ENCODE data around the gene MACROD2.

The MACROD2 gene

DNA sequence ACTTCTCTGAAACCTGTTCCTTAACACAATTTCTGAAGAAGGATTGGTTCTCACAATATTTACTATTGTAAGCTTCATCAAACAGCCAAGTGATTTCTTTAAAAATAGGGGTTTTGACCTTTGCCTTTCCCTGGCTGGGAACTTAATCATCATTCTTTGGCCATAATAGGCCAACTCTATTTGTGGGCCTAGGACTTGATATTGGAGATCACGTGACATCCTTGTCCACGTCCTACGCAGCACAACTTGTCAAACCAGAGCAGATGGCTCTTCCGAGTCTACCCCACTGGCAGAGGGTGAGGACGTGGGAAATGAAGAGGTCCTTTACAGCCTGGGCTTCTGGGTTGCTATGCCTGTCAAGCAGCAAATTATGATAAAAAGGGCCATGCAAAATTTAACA, 1547.3 kb downstream of the MACROD2 start:
- Histone ChIP-seq H3K27me3 (no peaks in the 10 kb centered on the region), H3K9me3 (no peaks in the 10 kb centered on the region), H3K36me3 (no peaks in the 10 kb centered on the region), H3K4me3 (ENCODE audit: low read depth, low read length) (no peak overlapping the region), H3K4me1 (no peaks in the 10 kb centered on the region)
- TF ChIP-seq, protein P1, sequence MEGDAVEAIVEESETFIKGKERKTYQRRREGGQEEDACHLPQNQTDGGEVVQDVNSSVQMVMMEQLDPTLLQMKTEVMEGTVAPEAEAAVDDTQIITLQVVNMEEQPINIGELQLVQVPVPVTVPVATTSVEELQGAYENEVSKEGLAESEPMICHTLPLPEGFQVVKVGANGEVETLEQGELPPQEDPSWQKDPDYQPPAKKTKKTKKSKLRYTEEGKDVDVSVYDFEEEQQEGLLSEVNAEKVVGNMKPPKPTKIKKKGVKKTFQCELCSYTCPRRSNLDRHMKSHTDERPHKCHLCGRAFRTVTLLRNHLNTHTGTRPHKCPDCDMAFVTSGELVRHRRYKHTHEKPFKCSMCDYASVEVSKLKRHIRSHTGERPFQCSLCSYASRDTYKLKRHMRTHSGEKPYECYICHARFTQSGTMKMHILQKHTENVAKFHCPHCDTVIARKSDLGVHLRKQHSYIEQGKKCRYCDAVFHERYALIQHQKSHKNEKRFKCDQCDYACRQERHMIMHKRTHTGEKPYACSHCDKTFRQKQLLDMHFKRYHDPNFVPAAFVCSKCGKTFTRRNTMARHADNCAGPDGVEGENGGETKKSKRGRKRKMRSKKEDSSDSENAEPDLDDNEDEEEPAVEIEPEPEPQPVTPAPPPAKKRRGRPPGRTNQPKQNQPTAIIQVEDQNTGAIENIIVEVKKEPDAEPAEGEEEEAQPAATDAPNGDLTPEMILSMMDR (IDR thresholded peaks at IDR 0.05; ENCODE audit: low read depth, low read length), result no peak
- DNase-seq, result no peak

DNA sequence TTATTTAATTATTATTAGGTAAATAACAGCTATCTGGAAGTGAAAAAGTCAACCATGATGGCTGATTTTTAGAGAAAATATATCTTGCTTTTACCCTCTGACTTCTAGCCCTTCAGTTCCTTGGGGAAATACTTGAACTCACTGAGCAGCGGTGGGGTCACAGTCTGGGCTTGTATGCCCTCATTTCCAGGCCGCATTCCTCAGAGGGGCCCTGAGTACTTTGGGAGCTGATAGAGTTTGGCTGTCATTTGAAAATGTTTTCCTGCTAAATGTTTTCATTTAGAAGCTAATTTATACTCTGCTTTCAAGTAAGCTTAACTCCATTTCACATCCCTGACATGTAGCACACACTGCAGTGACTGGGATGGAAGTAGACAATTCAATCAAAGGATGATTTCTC, 1549.4 kb downstream of the MACROD2 start:
- Histone ChIP-seq H3K9me3 (no peaks in the 10 kb centered on the region), H3K27me3 (no peaks in the 10 kb centered on the region), H3K4me1 (no peaks in the 10 kb centered on the region), H3K4me3 (ENCODE audit: low read depth, low read length) (no peak overlapping the region), H3K36me3 (no peaks in the 10 kb centered on the region)
- TF ChIP-seq, protein P1 (IDR thresholded peaks at IDR 0.05; ENCODE audit: low read depth, low read length), result no peak
- DNase-seq, result no peak

DNA sequence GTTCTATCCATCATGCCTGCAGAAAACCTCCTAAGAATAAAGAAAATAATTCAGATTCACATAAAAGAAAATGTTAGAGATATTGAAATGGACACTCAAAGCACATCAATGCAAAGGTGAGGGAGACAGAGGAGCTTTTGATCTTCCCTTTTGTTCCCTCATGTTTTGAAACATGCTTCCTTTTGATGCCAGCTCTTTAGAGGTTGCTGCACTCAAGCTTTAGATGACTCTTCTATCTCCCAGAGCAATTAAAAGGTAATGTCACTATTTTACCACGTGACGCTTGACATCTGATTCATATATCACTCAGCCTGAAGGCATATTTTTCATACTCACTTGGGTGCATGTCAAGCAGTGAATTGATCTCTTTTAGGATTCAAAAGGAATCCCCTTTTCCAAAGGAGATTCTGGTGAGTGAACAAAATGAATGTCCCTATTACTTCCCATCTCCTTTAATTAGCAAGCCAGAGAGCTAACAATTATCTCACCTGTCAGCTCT, 1551.3 kb downstream of the MACROD2 start:
- no peaks in the 10 kb centered on the region for H3K36me3 ChIP-seq
- H3K4me1 ChIP-seq, result no peaks in the 10 kb centered on the region
- H3K27me3 ChIP-seq, result no peaks in the 10 kb centered on the region
- TF ChIP-seq, protein P1 (IDR thresholded peaks at IDR 0.05; ENCODE audit: low read depth, low read length), result no peak
- H3K4me3 ChIP-seq (ENCODE audit: low read depth, low read length), result no peak overlapping the region
- DNase-seq, result no peak
- H3K9me3 ChIP-seq, result no peaks in the 10 kb centered on the region

DNA sequence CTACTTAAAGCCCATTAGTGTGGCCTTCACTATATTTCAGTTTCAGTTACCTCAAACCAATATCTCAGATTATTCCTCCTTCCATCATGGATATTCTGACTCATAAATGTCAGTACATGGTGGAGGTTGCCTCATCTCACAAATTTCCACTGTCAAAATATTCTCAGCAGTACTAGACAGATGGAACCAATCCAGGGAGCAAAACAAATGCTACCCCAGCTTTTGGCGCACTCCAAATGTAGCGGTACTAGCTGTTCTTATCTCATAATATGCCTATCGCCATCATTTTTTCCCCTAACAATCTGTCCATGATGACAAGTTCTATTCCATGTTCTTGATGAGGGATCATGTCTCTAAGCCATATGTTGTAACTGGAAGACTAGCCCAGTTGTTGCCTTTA, 1551.8 kb downstream of the MACROD2 start:
- TF ChIP-seq, protein P1 (IDR thresholded peaks at IDR 0.05; ENCODE audit: low read depth, low read length), result no peak
- DNase-seq, result no peak
- Histone ChIP-seq H3K9me3 (no peaks in the 10 kb centered on the region), H3K4me3 (ENCODE audit: low read depth, low read length) (no peak overlapping the region), H3K36me3 (no peaks in the 10 kb centered on the region), H3K27me3 (no peaks in the 10 kb centered on the region), H3K4me1 (no peaks in the 10 kb centered on the region)

DNA sequence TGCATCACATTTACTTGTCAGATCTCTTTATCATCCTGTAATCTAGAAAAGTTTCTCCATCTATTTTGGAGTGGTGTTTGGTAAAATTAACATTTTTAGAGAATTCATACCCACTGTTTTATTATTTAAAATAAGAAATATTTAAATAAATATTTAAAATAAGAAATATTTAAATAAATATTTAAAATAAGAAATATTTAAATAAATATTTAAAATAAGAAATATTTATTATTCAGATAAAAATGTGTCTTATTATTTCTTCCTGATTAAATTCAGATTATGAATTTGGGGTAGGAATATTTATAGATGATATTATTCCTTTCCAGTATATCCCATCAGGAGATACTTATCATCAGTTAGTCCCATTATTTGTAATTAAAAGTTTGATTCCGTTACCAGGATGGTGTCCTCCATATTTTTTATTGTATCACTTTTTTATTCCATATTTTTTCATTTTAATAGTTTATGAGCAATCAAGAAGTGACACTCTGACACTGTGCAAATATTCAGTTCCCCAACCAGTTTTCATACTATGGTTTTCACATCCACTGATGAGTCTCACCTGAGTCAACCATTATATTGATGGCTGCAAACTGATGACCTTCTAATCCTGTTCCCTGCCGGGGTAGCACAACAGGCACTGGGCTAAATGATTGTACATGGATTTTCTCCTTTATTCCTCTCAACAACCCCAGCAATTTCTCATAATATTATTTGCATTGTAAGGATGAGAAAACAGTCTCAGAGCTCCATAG, 1555.0 kb downstream of the MACROD2 start:
- H3K4me3 ChIP-seq (ENCODE audit: low read depth, low read length), result no peak overlapping the region
- no peaks in the 10 kb centered on the region for H3K27me3 ChIP-seq
- H3K4me1 ChIP-seq, result no peaks in the 10 kb centered on the region
- no peak for DNase-seq
- TF ChIP-seq, protein P1 (IDR thresholded peaks at IDR 0.05; ENCODE audit: low read depth, low read length), result no peak
- peaks cover 3% of the 10 kb centered on the region; the same call in 1 of the 2 replicates for H3K9me3 ChIP-seq
- no peaks in the 10 kb centered on the region for H3K36me3 ChIP-seq

DNA sequence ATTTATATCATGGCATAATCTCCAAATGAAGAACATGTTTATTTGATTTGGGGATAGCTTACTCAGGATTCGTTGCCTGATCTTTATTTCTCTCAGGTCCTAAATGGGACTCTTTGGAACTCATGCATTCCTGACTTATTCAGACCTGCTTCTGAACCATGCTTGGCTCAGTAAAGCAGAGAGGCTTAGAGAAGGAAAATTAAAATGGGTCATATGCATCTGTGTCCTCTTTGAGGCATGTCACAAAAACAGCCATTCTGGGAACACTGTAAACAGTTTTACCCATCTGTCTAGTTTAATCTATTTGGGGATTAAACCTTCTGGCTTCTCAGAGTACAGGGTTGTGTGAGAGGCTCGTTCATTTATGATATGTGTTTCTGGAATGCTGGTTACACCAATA, 1560.6 kb downstream of the MACROD2 start:
- no peak overlapping the region for H3K4me3 ChIP-seq (ENCODE audit: low read depth, low read length)
- DNase-seq, result no peak
- H3K36me3 ChIP-seq, result no peaks in the 10 kb centered on the region
- H3K27me3 ChIP-seq, result no peaks in the 10 kb centered on the region
- H3K4me1 ChIP-seq, result no peaks in the 10 kb centered on the region
- peaks cover 3% of the 10 kb centered on the region; the same call in 1 of the 2 replicates for H3K9me3 ChIP-seq
- TF ChIP-seq, protein P1 (IDR thresholded peaks at IDR 0.05; ENCODE audit: low read depth, low read length), result no peak
